MCF 10A (cell line): ENCODE data around the gene TAF8. TPM values are rescaled to one million over a fixed set of nuclear protein-coding genes. Genes with fewer than 3 reads are reported as not detected.

Source experiments
- BruUV-seq: library from RNA; stranded (reverse); fragments of 400-500 nt; replicated peaks from 2 replicates; lab custom pipeline; 2021; lab: Mats Ljungman, UMichigan
- CTCF ChIA-PET: fragments of 300-600 bp; sonication (Branson Sonifier 250); formaldehyde crosslinking; extraction: SDS; loops from one replicate; lab custom pipeline; 2021; ENCODE audit warnings: antibody characterized with exemption, inconsistent platforms; lab: Yijun Ruan, JAX
- POLR2A ChIA-PET: fragments of 300-600, 350-650 bp; sonication (Branson Sonifier 250); formaldehyde crosslinking; extraction: SDS; loops from one replicate; lab custom pipeline; 2020; ENCODE audit warnings: antibody characterized with exemption, inconsistent platforms; lab: Yijun Ruan, JAX
- DNase-seq: peaks from one replicate; pipeline ENCODE4 v3.0.0-alpha.2; 2018; ENCODE audit not compliant: unreplicated experiment
- H3K27ac Mint-ChIP-seq: one replicate; pipeline ENCODE4 v1.8.0; 2022; ENCODE audit warnings: mild to moderate bottlenecking, low read depth, mixed read lengths; ENCODE audit not compliant: unreplicated experiment
- H3K27me3 Mint-ChIP-seq: one replicate; pipeline ENCODE4 v1.8.0; 2022; ENCODE audit warnings: mixed read lengths; ENCODE audit not compliant: insufficient read depth, unreplicated experiment
- H3K36me3 Mint-ChIP-seq: one replicate; pipeline ENCODE4 v1.8.0; 2022; ENCODE audit warnings: mild to moderate bottlenecking, moderate library complexity, mixed read lengths; ENCODE audit not compliant: insufficient read depth, unreplicated experiment
- H3K4me1 Mint-ChIP-seq: one replicate; pipeline ENCODE4 v1.8.0; 2022; ENCODE audit warnings: mixed read lengths; ENCODE audit not compliant: insufficient read depth, unreplicated experiment
- H3K4me3 Mint-ChIP-seq: one replicate; pipeline ENCODE4 v1.8.0; 2022; ENCODE audit warnings: mild to moderate bottlenecking, moderate library complexity, mixed read lengths; ENCODE audit not compliant: unreplicated experiment
- H3K9me3 Mint-ChIP-seq: one replicate; pipeline ENCODE4 v1.8.0; 2022; ENCODE audit warnings: mixed read lengths; ENCODE audit not compliant: unreplicated experiment
- intact Hi-C: fragments of 100-400 bp; cut with micrococcal nuclease; formaldehyde crosslinking; loops from 2 replicates; pipeline ENCODE4 v1.14.1; 2022
- total RNA-seq: library from RNA; stranded (reverse); gene quantifications from 2 replicates; pipeline ENCODE4 v1.2.3, GENCODE V29; 2022
- TF ChIP-seq, protein P1 (sequence below): fragments of 200-600 bp; IDR thresholded peaks from one replicate; pipeline ENCODE4 v1.8.0; 2022; ENCODE audit warnings: antibody characterized with exemption, mild to moderate bottlenecking; ENCODE audit not compliant: unreplicated experiment

TAF8 gene
- total RNA-seq, 1 experiment from 2014 or later: 23.8 TPM

DNA sequence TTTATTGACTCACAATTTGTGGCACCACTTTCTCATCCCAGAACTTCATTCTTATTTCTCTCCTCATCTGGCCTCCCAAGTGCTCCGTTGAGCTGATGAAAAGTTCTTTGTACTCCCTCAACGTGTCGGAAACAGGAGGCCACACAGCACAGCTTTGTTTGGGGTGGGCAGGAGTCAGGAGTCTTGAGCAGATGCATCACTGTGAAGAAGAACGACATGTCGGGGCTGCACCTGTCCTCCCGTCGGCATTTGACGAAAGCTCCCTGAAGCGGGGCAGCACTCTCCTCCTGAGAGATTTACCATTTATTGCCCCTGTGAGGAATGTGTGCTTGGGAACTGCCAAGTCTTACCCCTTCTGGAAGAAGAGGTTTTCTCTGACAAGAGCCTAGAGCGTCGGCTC, 28.1 kb downstream of the TAF8 start:
- ChIA-PET CTCF (interaction anchor here (1.2 to 7.5 kb wide), 3 partner anchors 87 to 136 kb away, joined by 4 to 68 read pairs (median 12); no protein-coding TSS in a partner anchor), POLR2A (no interaction called here)
- no peak for DNase-seq
- intact Hi-C loops: loop anchor here (5.0 kb wide), 1 partner anchor 799 kb away; the partner anchor contains the start of gene RPL7L1
- Mint-ChIP-seq H3K9me3 (no peaks in the 10 kb centered on the region), H3K4me3 (no peak overlapping the region), H3K27me3 (no peaks in the 10 kb centered on the region), H3K4me1 (no peaks in the 10 kb centered on the region), H3K36me3 (peaks cover 61% of the 10 kb centered on the region), H3K27ac (no peak overlapping the region)
- TF ChIP-seq, protein P1, sequence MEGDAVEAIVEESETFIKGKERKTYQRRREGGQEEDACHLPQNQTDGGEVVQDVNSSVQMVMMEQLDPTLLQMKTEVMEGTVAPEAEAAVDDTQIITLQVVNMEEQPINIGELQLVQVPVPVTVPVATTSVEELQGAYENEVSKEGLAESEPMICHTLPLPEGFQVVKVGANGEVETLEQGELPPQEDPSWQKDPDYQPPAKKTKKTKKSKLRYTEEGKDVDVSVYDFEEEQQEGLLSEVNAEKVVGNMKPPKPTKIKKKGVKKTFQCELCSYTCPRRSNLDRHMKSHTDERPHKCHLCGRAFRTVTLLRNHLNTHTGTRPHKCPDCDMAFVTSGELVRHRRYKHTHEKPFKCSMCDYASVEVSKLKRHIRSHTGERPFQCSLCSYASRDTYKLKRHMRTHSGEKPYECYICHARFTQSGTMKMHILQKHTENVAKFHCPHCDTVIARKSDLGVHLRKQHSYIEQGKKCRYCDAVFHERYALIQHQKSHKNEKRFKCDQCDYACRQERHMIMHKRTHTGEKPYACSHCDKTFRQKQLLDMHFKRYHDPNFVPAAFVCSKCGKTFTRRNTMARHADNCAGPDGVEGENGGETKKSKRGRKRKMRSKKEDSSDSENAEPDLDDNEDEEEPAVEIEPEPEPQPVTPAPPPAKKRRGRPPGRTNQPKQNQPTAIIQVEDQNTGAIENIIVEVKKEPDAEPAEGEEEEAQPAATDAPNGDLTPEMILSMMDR: no peak
- BruUV-seq: TSS peak; percentile 18

DNA sequence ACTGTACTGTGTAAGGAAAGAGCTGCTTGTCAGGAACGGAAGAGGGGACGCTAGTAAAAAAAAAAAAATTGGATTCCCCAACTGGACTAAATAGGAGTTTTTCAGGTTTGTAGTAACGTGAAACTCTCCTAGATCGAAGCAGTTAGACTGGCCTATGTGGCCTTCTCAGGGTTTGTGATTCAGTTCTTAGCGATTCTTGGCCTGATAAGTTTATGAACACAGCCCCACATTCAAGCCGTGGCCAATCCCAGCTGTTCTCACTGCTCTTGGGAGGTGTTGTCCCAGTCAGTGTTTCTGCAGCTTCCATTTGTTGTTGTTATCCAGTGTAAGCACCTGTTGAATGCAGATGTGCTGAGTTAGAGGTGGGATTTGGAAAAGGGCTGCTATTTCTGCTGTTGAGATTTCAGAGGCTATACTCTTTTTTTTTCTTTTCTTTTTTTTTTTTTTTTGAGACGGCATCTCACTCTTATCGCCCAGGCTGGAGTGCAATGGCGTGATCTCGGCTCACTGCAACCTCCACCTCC, 29.7 kb downstream of the TAF8 start:
- TSS peak; percentile 22 for BruUV-seq
- Mint-ChIP-seq H3K4me1 (no peaks in the 10 kb centered on the region), H3K36me3 (peaks cover 54% of the 10 kb centered on the region), H3K9me3 (no peaks in the 10 kb centered on the region), H3K27me3 (no peaks in the 10 kb centered on the region), H3K4me3 (no peak overlapping the region), H3K27ac (no peak overlapping the region)
- TF ChIP-seq, protein P1: no peak
- intact Hi-C loops: loop anchor here (5.0 kb wide), 1 partner anchor 797 kb away; the partner anchor contains the start of gene RPL7L1
- ChIA-PET POLR2A (no interaction called here), CTCF (interaction anchor here (0.7 to 7.5 kb wide), 6 partner anchors 85 to 468 kb away, joined by 3 to 68 read pairs (median 8); no protein-coding TSS in a partner anchor)
- no peak for DNase-seq

DNA sequence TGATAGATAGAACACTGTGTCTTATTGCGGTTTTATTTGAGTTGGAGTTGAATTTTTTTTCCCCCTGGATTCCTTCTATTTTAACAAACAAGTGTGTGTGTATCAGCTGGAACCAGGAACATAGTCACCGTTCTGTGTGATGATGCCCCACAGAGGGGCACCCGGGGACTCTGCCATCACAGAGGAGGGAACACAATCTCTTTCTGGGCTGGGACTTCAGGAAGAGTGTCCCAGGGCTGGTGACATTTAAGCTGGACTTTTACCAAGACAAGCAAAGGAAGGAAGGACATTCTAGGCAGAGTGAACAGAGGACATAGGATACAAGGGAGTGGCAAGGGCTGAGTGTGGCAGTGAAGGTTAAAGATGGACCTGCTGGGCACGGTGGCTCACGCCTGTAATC, 33.2 kb downstream of the TAF8 start:
- Mint-ChIP-seq H3K27me3 (no peaks in the 10 kb centered on the region), H3K4me1 (peaks cover 13% of the 10 kb centered on the region), H3K27ac (no peak overlapping the region), H3K36me3 (peaks cover 20% of the 10 kb centered on the region), H3K9me3 (no peaks in the 10 kb centered on the region), H3K4me3 (no peak overlapping the region)
- CTCF ChIA-PET: interaction anchor here (0.6 to 3.4 kb wide), 5 partner anchors 84 to 1038 kb away, joined by 3 to 13 read pairs (median 3); no protein-coding TSS in a partner anchor
- intact Hi-C loops: no loop called here
- TF ChIP-seq, protein P1: no peak
- BruUV-seq: no TSS peak
- DNase-seq: no peak
- POLR2A ChIA-PET: interaction anchor here (0.5 to 0.6 kb wide), 2 partner anchors 36 to 82 kb away, joined by 3 read pairs; no protein-coding TSS in a partner anchor

DNA sequence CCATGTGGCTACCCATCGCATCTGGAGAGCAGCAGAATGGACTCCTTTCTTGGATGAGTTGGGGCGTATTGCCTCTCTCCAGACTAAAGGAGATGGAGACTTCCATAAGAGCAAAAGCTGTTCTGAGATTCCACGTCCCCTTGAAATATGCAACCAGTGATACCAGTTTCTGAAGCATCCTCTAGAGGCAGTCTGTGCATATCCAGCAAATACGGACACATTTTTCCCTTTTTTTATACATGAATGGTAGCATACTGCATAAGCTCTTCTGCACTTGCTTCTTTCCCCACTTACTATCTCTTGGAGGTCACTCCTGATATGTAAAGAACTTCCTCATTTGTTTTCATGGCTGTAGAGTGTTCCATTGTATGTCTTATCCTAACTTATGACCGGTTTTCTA, 34.6 kb downstream of the TAF8 start:
- no peaks in the 10 kb centered on the region for H3K9me3 Mint-ChIP-seq
- H3K27me3 Mint-ChIP-seq: no peaks in the 10 kb centered on the region
- no peak overlapping the region for H3K27ac Mint-ChIP-seq
- intact Hi-C loops: no loop called here
- BruUV-seq: no TSS peak
- H3K4me1 Mint-ChIP-seq: peaks cover 14% of the 10 kb centered on the region
- no peak for DNase-seq
- H3K4me3 Mint-ChIP-seq: no peak overlapping the region
- POLR2A ChIA-PET: no interaction called here
- TF ChIP-seq, protein P1: no peak
- CTCF ChIA-PET: interaction anchor here (0.6 to 4.4 kb wide), 6 partner anchors 11 to 448 kb away, joined by 3 to 26 read pairs (median 4); no protein-coding TSS in a partner anchor
- H3K36me3 Mint-ChIP-seq: peaks cover 12% of the 10 kb centered on the region
